GM18520 (cell line): ENCODE measurements around the gene PCNT.
"Not testable (repeated sequence)": the region's sequence is repeated elsewhere in the genome, so short reads cannot be mapped to it uniquely, and the experiment has no call there.

Experiments
- ATAC-seq: cut with Tn5 transposase; IDR thresholded peaks from one replicate; pipeline ENCODE4 v1.9.1; 2021; ENCODE audit not compliant: unreplicated experiment

Gene PCNT

GRCh38 chr21:46307625-46308024, 16.3 kb upstream of the PCNT start:
- no peak for ATAC-seq

DNA sequence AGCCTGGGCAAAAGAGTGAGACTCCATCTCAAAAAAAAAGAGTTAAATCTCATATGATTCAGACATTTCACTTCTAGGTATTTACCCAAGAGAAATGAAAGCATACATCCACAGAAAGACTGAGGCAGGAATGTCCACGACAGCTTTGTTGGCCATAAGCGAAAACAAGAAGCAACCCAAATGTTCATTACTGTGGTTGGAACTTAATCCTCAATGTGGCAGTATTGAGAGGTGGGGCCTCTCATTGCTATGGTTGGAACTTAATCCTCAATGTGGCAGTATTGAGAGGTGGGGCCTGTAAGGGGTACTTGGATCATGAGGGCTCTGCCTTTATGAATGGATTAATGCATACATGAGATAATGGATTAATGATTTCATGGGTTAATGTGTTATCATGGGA, 15.5 kb upstream of the PCNT start:
- no peak for ATAC-seq

DNA sequence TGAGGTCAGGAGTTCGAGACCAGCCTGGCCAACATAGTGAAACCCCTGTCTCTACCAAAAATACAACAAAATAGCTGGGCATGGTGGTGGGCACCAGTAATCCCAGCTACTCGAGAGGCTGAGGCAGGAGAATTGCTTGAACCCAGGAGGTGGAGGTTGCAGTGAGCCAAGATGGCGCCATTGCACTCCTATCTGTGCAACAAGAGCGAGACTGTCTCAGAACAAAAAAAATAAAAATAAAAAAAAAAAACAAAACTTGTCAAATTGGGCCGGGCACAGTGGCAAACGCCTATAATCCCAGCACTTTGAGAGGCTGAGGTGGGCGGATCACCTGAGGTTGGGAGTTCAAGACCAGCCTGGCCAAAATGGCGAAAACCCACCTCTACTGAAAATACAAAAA, 13.7 kb upstream of the PCNT start:
- ATAC-seq: not testable (repeated sequence)

DNA sequence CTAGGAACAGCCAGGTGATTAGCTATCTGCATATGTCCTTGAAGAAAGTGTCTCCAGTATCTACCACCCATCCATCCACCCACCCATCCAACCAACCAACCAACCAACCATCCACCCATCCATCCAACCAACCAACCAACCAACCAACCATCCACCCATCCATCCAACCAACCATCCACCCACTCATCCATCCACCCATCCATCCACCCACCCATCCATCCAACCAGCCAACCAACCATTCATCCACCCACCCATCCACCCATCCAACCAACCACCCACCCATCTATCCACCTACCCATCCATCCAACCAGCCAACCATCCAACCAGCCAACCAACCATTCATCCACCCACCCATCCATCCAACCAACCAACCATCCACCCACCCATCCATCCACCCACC, 12.4 kb upstream of the PCNT start:
- ATAC-seq: no peak

DNA sequence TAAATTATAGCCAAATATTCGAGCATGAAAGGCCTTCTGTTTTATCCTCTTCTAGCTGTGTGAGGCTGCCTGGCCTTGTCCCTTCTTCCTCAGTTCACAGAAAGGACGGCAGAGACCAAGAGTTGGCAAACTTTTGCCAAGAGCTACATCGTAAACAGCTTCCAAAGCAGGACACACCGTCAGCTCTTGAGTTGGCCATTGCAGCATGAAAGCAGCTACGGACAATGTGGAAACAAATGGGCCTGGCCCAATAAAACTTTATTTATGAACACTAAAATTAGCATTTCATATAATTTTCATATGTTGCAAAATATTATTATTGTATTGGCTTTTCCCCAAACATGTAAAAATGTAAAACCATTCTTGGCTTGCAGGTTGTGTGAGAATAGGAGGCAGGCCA, 11.0 kb upstream of the PCNT start:
- no peak for ATAC-seq

DNA sequence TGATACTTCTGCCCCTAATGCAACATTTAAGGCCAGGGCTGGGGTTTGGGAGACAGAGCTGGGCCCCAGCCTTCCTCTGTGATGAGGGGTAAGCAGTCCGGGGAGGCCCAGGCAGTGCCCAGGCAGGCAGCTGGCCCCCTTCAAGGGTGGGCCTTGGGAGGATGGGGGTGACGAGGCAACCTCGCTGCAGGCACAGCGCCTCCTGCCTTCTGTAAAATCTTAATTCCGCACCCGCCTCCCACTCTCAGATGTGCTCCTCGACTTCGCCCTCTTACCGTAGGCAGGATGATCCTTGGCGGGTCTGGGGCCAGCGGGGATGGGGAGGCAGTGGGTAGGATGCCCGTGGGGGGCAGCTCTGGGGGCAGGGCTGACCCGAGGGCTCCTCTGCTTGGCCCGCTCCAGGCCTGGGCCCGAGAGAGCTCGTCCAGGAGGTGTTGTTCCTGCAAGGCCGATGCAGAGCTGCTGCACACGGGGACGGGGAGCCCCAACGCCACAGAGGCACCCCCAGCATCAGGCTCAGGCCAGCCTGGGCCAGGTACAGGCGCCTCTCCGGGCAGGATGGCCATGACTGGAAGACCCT, 9.4 kb upstream of the PCNT start:
- no peak for ATAC-seq

- no peak for ATAC-seq
Observed at GRCh38 chr21:46316708-46317324, 7.1 kb upstream of the PCNT start.

DNA sequence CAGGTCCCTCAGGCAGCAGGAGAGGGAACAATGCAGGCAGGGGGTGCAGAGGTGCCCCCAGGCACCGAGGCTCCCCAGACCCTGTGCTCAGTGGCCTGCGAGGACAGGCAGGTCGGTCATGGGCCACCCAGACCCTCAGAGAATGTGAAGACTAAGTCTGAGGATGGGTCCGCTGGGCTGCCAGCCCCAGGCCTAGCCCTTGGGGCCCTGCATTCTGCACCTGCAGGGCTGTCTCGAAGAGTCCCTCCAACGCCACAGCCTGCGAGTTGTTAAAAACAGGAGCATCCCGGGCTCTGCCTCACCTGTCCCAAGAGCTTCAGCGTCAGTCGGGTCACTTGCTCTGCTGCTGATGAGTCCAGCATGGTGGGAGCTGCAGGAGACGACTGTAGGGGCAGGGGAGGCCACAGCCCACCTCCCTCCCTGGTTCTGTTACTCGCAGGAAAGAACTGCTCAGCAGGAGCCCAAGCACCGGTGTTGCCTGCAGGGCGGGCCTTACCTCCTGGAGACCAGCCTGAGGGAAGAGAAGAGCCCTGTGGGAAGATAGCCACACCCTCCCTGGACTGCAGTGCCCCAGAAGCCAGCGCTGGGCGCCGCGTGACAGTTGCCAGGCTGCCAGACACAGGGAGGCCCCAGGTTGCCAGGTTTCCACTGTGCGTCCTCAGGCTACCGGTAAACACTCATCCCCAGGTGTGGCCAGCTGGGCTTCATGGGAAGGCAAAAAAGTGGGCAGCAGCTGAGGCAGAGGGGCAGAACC, 6.1 kb upstream of the PCNT start:
- no peak for ATAC-seq

DNA sequence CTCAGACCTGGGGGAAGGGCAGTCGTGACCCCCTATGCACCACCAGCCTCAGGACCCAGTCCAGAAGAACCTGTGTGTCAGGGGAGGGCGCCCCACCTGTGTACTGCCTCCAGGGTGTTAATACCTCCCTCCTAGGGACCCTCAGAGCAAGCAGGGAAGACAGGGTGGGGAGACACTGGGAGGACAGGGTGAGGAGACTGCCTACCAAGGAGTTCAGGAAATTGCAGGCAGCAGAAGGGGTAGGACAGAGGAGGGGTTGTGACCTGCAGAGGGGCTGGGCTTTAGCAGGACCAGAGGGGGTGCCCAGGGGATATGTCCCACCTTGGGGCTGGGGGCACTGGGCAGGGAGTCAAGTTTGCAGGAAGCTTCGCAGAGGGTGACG, 5.5 kb upstream of the PCNT start:
- ATAC-seq: no peak

DNA sequence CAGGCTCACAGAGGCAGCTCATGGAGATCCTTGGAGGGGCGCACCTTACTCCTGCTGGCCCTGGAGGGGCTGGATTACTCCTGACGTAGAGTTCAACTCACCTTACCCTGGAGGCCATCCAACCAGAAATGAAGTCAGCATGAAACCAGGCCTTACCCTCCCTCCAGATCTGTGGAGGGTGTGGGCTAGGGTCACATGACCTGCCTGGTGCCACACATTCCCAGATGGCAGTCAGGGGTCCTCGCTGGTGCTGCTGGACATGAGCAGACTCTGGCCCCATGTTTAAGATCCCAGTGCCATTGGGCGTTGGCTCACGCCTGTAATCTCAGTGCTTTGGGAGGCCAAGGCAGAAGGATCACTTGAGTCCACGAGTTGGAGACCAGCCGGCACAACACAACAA, 4.8 kb upstream of the PCNT start:
- no peak for ATAC-seq

DNA sequence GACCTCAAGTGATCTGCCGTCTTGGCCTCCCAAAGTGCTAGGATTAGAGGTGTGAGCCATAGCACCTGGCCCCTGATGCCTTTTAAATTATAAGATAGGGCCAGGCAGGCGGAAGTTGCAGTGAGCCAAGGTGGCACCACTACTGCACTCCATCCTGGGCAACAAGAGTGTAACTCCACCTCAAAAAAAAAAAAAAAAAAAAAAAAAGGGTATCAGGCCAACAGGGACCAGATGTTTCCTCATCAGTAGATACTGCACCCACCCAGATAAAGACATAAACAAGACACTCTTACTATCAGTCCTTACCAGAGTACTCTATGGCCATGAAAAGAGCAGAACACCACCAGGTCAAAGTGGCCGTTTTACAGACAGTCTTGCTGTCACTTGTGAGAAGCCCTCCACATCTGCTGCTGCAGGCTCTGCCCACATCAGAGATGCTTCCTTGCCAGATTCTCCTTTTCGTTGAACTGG, 3.6 kb upstream of the PCNT start:
- no peak for ATAC-seq

- ATAC-seq: no peak
Observed at GRCh38 chr21:46322351-46323226, 1.4 kb upstream of the PCNT start.

DNA sequence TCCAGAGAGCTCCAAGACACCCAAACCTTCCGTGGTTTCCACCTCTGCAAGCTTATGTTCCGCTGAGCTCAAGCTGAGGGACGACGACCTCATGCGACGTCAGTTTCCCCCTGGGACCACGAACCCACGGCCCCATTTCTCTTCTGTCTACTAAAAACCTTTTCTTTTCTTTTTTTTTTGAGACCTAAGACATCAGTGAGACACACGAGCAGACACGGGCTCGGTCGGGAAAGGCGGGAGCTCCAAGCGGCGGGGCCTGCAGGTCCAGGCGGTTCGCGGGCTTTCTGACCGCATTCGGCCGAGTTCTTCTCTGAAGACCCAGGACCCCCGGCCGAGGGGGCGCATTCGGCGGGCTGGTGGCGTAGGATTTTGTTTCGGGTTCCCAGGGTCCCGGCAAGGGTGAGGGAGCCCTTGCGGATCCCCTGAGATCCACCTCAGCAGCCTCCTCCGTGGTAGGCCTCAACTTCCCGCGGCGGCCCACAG, 688 bp upstream of the PCNT start:
- ATAC-seq: no peak

GRCh38 chr21:46324390-46325072, 575 bp downstream of the PCNT start:
- ATAC-seq: peak; percentile 25

- no peak for ATAC-seq
Observed at GRCh38 chr21:46325073-46325912, 1.3 kb downstream of the PCNT start.

DNA sequence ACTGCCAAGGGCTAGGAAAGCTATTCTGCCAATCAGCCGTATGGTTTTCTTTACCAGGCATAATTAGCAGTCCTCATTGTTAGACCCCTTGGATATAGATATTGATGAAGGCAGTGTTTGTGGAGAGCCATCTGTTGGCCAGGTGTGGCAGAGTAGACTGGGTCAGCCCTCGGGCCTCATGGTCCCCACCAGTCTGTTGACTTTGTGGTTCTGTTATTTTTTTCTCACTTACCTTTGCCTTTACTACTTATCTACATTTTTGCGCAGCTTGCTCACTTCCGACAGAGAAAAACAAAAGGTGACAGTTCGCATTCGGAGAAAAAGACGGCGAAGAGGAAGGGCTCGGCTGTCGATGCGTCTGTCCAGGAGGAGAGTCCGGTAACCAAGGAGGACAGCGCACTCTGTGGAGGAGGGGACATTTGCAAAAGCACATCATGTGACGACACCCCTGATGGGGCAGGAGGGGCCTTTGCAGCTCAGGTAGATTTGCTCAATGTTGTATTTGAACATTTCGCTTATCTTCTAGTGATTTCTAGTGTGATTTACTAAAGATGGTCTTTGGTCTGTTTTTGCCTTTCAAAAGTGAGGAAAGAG, 2.3 kb downstream of the PCNT start:
- no peak for ATAC-seq

DNA sequence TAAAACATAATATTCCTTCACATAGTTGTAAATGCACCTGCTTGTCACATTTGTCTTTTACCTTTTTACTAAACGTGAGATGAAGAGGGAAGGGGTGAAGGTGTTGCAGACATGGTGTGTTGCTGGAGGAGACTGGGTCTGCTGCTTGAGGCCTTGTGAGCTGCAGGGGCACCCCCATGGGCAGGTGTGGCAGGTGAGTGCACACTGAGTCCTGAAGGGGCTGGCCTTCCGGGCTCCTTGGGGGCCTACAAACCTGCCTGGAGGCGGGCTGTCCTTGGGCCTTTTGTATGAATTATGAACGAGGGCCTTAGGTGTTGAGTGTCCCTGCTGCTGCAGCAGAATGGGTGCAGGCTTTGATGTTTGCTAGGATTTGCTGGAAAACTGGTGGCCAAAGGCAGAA, 3.8 kb downstream of the PCNT start:
- ATAC-seq: no peak

DNA sequence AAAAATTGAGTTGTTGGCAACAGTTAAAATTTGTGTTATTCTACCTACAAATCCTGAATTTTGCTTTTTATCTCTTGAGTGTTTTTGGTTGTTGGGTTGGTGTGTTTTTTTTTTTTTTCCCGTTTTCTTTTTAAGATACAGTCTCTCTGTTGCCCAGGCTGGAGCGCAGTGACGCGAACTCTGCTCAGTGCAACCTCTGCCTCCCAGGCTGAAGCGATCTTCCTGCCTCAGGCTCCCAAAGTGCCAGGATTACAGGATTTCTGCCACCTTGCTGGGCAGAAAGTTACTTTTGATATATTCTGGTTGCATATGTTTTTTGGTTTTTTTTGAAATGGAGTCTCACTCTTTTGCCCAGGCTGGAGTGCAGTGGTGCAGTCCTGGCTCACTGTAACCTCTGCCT, 4.2 kb downstream of the PCNT start:
- no peak for ATAC-seq

DNA sequence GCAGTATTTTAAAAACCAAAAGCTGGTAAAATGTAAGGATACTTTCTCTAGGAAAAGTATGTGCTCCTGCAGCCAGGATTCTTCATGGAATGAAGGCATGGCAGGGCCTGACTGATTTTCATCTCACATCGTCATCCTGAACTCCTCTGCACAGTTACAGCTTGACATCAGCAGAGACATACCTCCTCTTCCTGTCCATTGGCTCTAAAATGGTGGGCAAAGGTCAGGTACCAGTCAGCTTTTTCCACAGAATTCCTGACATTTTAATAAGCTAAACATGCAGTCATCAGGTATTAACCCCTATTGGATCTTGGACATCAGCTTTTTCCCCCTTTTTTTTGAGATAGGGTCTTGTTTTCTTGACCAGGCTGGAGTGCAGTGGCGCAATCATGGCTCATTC, 5.8 kb downstream of the PCNT start:
- no peak for ATAC-seq
